Choroid plexus epithelial cell (primary cell): ENCODE results near the gene AGK.
"Not testable (repeated sequence)": the region's sequence is repeated elsewhere in the genome, so short reads cannot be mapped to it uniquely, and the experiment has no call there.

Experiments used
- DNase-seq: peaks from one replicate; pipeline ENCODE4 v3.0.0-alpha.2; 2010; ENCODE audit warnings: low read depth
- H3K4me3 ChIP-seq: 2 replicates; pipeline ENCODE4 v1.5.1; 2011; ENCODE audit warnings: low read depth, mild to moderate bottlenecking, control low read depth, low read length, moderate library complexity
- CTCF ChIP-seq: conservative IDR thresholded peaks from 2 replicates; pipeline ENCODE4 v1.5.1; 2011; ENCODE audit warnings: low read depth, mild to moderate bottlenecking, control low read depth, inconsistent platforms, low read length, moderate library complexity

The AGK gene

DNA sequence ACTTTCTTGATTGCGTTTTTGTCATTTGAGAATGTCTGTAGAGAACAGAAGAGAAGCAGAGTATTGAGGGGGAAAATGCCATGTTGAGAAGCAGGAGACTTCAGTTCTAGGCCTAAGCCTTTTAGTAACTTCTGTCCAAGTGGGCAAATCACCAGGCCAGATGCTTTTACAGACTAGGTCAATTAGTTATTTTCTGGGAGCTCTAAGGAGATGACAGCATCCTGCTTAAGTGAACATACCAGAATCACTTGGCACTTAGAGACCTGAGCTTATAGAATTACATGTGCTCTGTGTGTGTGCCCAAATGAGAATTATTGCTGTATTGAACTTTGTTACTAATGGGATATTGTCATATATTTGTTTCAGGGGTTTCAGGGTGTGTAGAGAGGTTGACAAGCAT, 24.0 kb downstream of the AGK start:
- no peak for TF ChIP-seq CTCF
- no peak overlapping the region for H3K4me3 ChIP-seq
- DNase-seq, result no peak

DNA sequence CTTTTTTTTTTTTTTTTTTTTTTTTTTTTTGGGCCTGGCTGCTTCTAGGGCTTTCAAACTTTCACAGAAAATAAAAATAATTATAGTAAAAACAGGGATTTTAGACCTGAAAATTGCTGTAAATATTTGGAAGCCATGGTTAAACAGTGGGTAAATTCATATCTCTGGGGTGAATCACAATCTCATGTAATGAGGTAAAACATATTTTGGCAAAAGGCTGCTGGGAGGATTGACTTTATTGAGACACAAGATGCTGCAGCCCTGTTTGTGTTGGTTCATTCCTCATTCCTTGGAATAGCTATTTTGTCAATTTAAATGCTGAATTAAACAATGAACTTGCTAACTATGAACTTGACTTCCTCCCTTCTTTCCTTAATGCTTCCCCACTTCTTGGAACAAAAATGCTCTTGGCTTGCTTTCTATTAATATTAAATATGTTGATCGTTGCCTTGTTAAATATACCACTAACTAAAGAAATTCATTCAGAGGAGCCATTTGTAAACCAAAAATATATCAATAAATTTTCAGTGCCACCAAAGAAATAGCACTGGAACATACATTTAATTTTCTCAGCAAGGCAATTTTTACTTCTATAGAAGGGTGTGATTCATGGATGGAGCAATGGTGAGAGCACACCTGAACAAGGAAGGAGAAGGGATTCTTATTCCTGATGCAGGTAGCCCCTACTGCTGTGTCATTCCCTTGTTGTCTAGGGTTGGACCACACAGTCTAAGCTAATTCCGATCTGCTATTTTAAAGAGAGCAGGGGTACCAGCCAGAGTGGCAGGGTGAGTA, 24.6 kb downstream of the AGK start:
- no peak for TF ChIP-seq CTCF

GRCh38 chr7:141577043-141577839, 26.0 kb downstream of the AGK start:
- DNase-seq, result no peak
- H3K4me3 ChIP-seq, result no peak overlapping the region
- no peak for TF ChIP-seq CTCF

More for the DNA sequence above, 24.6 kb downstream of the AGK start:
- no peak overlapping the region for H3K4me3 ChIP-seq
- peak; percentile 23 for DNase-seq

- not testable (repeated sequence) for H3K4me3 ChIP-seq, DNase-seq
Measured at GRCh38 chr7:141579953-141580352, 28.7 kb downstream of the AGK start.

DNA sequence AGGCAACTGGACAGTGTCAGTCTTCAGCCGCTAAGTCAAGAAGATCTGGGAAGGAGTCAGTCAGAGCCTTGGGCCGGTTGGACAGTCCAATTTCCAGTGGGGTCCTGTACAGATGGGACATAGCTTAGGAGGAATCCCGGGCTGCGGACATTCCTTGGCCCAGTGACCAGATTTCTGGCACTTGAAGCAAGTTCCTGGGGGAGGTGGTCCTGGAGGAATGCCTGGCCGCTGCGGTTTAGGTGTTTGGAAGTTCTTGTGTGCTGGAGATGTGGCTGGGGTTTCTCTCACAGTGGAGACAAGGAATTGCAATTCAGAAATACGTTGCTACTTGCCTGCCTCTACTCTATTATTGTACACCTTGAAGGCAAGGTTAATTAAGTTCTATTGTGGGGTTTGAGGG, 30.9 kb downstream of the AGK start:
- DNase-seq, H3K4me3 ChIP-seq: not testable (repeated sequence)

DNA sequence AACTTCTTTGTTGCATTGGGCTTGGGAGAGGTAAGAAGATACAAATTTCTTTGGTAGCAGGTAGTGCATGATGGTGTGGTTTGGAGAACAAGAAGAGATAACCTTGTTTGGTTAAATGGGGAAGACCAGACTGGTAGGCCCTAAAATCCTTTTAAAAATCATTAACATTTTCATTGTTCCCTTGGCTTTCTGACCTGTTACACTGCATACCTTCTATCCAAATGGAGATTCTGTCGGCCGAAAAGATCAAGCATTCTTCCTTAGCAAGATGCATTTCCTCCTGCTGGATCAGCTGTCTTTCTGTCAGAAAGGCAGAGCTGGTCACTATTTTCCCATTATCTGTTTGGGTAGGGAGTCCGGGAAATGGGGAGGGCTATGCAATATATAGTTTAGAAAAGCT, 33.7 kb downstream of the AGK start:
- TF ChIP-seq CTCF, result no peak
- H3K4me3 ChIP-seq, result no peak overlapping the region
- no peak for DNase-seq

DNA sequence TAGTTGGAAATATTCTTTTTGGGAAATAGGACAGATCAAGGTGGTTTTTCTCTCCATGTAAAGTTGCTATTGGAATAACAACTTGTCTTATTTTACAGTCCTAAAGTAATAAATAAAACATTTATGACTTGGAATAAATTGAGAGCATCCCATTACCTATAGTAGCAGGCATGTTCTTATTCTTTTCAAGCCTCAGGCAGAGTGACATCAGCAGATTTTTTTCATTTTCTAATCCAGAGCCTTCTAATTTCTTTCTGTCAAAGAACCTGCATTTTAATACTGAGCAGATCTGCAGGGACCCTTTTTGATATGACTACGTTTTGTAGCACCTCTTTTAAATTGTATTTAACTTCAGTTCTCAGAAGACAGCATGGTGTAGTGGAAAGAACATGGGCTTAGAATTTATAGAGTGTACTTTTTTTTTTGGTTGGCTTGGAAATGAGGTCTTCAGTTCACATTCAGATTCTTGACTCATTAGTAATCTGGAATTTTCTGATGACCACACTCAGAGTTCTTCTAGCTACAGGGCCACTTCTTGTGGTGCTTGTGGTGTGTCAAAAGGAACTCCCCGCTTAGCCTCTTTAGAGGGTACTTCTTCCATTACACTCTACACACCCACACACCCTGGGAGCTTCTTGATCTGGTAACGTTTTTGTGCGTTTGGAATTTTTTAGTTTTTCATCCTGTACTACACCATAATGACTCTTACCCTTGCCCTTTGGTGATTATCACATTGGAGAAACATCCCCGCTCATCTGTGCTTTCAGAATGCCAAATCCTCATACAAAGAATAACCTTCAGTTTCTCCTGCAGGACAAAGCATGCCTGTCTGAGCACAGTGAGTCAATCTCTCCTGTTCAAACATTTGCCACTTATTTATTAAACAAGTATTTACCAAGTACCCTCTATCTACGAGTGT, 34.6 kb downstream of the AGK start:
- TF ChIP-seq CTCF, result no peak
- peak; percentile 98 for DNase-seq
- no peak overlapping the region for H3K4me3 ChIP-seq
